Measurements from ENCODE around the gene SLC39A7. TPM values are rescaled to one million over a fixed set of nuclear protein-coding genes. Genes with fewer than 3 reads are reported as not detected.

SLC39A7 gene
- total and polyA plus RNA-seq, 11 donors = 39.9 to 197 (median 55.3) TPM

DNA sequence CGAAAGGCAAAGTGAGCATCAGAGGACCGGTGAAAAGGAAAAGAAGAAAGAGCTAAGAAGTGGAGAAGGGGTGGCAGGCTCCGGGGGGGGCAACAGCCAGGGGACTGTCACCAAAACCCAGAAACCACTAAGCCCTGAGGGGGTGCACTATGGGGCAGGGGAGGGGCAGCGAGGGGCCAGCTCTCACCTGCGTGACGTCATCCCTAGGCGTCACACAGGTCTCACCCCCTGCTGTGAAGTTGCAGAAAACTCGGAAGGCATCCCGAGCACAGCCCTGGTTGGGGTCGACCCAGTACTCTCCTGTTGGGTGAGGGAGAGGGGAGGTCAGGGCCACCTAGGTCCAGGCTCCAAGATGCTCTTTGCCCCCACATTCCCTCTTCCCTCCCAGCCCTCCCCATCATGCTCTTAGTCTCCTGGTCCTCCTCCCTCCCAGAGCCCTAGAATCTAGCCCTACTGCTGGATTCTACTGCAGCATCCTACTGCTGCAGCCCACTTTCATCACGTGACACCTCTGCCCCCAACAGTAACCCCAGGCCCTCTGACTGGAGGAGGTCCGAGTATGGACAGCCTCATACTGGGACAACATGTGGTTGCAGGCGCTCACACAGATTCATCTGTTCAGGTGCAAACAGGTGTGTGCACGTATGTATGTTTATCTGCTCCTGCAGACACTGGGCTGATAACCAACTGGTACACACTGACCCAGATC, 35.8 kb upstream of the SLC39A7 start:
- intact Hi-C loops (cut with DNase I) = loop anchor here in 6 of 10 donors (2.0 to 5.0 kb wide), 3 partner anchors 32 to 82 kb away; partner anchors contain the start of genes RXRB (in 1 of the 6) and SLC39A7 (in 1 of the 6)
- no peaks in the 10 kb centered on the region for H3K36me3 ChIP-seq
- no peaks in the 10 kb centered on the region for H3K27me3 ChIP-seq
- 67 to 80% (median 74%) methylated on average over 12 to 14 of the region's 14 CpGs for WGBS, 4 donors
- H3K9me3 ChIP-seq = no peaks in the 10 kb centered on the region
- H3K27ac ChIP-seq = no peak overlapping the region
- no peak for TF ChIP-seq POLR2A (IDR thresholded peaks at IDR 0.05)
- TF ChIP-seq, protein P1, sequence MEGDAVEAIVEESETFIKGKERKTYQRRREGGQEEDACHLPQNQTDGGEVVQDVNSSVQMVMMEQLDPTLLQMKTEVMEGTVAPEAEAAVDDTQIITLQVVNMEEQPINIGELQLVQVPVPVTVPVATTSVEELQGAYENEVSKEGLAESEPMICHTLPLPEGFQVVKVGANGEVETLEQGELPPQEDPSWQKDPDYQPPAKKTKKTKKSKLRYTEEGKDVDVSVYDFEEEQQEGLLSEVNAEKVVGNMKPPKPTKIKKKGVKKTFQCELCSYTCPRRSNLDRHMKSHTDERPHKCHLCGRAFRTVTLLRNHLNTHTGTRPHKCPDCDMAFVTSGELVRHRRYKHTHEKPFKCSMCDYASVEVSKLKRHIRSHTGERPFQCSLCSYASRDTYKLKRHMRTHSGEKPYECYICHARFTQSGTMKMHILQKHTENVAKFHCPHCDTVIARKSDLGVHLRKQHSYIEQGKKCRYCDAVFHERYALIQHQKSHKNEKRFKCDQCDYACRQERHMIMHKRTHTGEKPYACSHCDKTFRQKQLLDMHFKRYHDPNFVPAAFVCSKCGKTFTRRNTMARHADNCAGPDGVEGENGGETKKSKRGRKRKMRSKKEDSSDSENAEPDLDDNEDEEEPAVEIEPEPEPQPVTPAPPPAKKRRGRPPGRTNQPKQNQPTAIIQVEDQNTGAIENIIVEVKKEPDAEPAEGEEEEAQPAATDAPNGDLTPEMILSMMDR (IDR thresholded peaks at IDR 0.05) = no peak
- ATAC-seq = no peak
- DNase-seq = no peak
- H3K4me1 ChIP-seq = peaks cover 0 to 21% (median 10%) of the 10 kb centered on the region in 12 donors
- no peak overlapping the region for H3K4me3 ChIP-seq

DNA sequence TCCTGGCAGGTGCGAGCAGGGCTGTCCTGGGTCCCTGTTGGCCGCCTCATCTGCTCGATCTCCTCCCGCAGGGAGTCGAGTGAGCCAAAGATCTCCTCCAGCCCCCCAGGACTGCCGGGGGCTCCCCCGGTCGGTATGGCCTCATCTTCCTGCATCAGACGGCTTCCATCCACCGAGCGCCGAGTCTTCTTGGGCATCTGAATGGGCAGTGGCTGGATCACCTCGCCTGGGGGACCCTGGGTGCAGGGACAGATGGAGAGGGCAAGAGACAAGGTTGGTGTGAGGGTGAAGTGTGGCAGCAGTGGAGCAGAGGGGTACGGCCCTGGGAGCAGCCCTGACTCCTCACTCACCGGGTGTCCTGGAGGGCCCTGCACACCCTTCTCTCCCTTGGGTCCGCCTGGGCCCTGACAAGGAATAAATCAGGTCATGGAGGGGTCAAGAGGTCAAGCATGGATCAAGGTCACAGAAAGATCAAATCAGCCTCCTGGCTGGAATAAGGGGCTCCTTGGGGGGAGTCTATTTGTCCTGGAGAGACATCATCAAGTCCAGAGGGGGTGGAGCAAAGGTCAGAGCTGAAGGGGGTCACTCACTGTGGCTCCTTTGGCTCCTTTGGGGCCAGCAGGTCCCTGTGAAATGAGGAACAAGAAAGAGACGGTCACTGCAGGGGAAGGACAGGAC, 34.9 kb upstream of the SLC39A7 start:
- TF ChIP-seq, protein P1 (IDR thresholded peaks at IDR 0.05) = no peak
- TF ChIP-seq POLR2A (IDR thresholded peaks at IDR 0.05) = no peak
- H3K4me3 ChIP-seq = no peak overlapping the region
- no peaks in the 10 kb centered on the region for H3K36me3 ChIP-seq
- no peak for DNase-seq
- no peaks in the 10 kb centered on the region for H3K27me3 ChIP-seq
- 90 to 93% (median 92%) methylated on average over 12 to 17 of the region's 17 CpGs for WGBS, 4 donors
- intact Hi-C loops (cut with DNase I) = loop anchor here in 1 of 10 donors (2.0 kb wide), 1 partner anchor 35 kb away; the partner anchor contains the start of genes RXRB and SLC39A7
- no peak overlapping the region for H3K27ac ChIP-seq
- no peaks in the 10 kb centered on the region for H3K9me3 ChIP-seq
- ATAC-seq = no peak
- H3K4me1 ChIP-seq = peaks cover 0 to 17% (median 10%) of the 10 kb centered on the region in 12 donors

DNA sequence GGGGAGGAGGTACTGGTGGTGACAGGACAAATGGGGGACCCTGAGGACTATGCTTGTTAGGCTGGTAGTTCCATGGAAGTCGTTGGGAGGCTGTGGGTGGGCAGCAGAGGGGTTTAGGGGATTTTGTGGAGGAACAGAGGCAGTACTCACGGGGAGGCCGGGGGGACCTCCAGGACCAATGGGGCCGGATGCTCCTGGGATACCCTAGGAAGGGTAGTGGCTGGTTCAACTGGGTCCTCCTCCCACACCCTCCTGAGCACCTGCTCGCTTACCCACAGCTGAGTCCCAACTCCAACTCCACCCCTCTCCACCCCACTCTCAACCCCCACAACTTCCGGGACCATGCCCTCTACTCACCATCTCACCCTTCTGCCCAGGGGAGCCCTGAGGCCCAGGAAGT, 34.3 kb upstream of the SLC39A7 start:
- intact Hi-C loops (cut with DNase I) = no loop called here
- DNase-seq (no peak), ATAC-seq (no peak)
- H3K9me3 ChIP-seq = no peaks in the 10 kb centered on the region
- H3K36me3 ChIP-seq = no peaks in the 10 kb centered on the region
- TF ChIP-seq POLR2A (IDR thresholded peaks at IDR 0.05) = no peak
- no peaks in the 10 kb centered on the region for H3K27me3 ChIP-seq
- 83 to 89% (median 87%) methylated on average over 6 of the region's 6 CpGs for WGBS, 4 donors
- peaks cover 0 to 13% (median 7%) of the 10 kb centered on the region in 12 donors for H3K4me1 ChIP-seq
- H3K4me3 ChIP-seq = no peak overlapping the region
- no peak overlapping the region for H3K27ac ChIP-seq

DNA sequence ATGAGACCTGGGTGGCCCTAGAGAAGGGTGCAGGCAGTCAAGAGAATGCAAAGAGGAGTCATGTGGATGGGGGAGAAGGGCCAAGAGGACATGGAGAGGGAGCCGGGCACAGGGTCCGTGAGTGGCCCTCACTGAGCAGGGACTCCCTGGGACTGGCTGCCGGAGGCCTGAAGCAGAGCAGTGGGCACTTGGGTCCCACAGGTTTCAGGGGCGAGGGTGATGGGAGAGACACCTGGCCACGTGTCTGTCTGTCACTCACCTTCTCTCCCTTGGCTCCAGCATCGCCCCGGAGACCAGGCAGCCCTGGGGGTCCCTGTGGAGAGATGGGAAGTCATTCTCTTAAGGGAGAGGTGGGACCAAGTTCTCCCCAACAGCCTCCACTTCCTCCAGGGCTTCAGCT, 33.9 kb upstream of the SLC39A7 start:
- Histone ChIP-seq H3K27ac (no peak overlapping the region), H3K9me3 (no peaks in the 10 kb centered on the region), H3K4me1 (peaks cover 0 to 8% (median 4%) of the 10 kb centered on the region in 12 donors), H3K36me3 (no peaks in the 10 kb centered on the region), H3K27me3 (no peaks in the 10 kb centered on the region), H3K4me3 (no peak overlapping the region)
- WGBS, 4 donors = 87 to 96% (median 91%) methylated on average over 3 to 7 of the region's 7 CpGs
- ATAC-seq (no peak), DNase-seq (no peak)
- intact Hi-C loops (cut with DNase I) = no loop called here
- TF ChIP-seq POLR2A (IDR thresholded peaks at IDR 0.05) = no peak
- TF ChIP-seq, protein P1 (IDR thresholded peaks at IDR 0.05) = no peak
